GM12801 (cell line): ENCODE data around the gene CACNB4.

ENCODE experiments used
- CTCF ChIP-seq: IDR thresholded peaks from one replicate; pipeline ENCODE4 v1.5.1; 2011; ENCODE audit warnings: control low read depth; ENCODE audit not compliant: insufficient read length; ENCODE audit errors: extremely low read depth

CACNB4 gene

GRCh38 chr2:152062125-152063091 lies 36.4 kb downstream of the CACNB4 start:
- TF ChIP-seq CTCF, result no peak

GRCh38 chr2:152061383-152061782 lies 37.5 kb downstream of the CACNB4 start:
- no peak for TF ChIP-seq CTCF

GRCh38 chr2:152058655-152059054 lies 40.2 kb downstream of the CACNB4 start:
- no peak for TF ChIP-seq CTCF

- no peak for TF ChIP-seq CTCF
Measured at GRCh38 chr2:152056418-152056817, 42.4 kb downstream of the CACNB4 start.

GRCh38 chr2:152055366-152056108 lies 43.3 kb downstream of the CACNB4 start:
- no peak for TF ChIP-seq CTCF

GRCh38 chr2:152054593-152054992 lies 44.3 kb downstream of the CACNB4 start:
- TF ChIP-seq CTCF, result no peak

GRCh38 chr2:152051436-152051835 lies 47.4 kb downstream of the CACNB4 start:
- TF ChIP-seq CTCF, result no peak
